Neuron (in vitro differentiated cells): ENCODE results near the gene NUDT6.
"Not testable (repeated sequence)": the region's sequence is repeated elsewhere in the genome, so short reads cannot be mapped to it uniquely, and the experiment has no call there.

Experiments used
- H2AFZ ChIP-seq: one replicate; pipeline ENCODE4 v1.6.1; 2013; ENCODE audit warnings: low read depth, mild to moderate bottlenecking, inconsistent platforms, low read length, moderate library complexity
- H3K27me3 ChIP-seq: one replicate; pipeline ENCODE4 v1.6.1; 2013; ENCODE audit warnings: low read length; ENCODE audit not compliant: insufficient read depth
- H3K36me3 ChIP-seq: one replicate; pipeline ENCODE4 v1.6.1; 2013; ENCODE audit warnings: low read length; ENCODE audit not compliant: insufficient read depth
- H3K4me1 ChIP-seq: one replicate; pipeline ENCODE4 v1.6.1; 2013; ENCODE audit warnings: low read length; ENCODE audit not compliant: insufficient read depth
- H3K4me3 ChIP-seq: 2 replicates; pipeline ENCODE4 v1.5.1; 2013; ENCODE audit warnings: mild to moderate bottlenecking, low read length, moderate library complexity
- H3K9me3 ChIP-seq: one replicate; pipeline ENCODE4 v1.6.1; 2013; ENCODE audit warnings: low read length

NUDT6 gene

DNA sequence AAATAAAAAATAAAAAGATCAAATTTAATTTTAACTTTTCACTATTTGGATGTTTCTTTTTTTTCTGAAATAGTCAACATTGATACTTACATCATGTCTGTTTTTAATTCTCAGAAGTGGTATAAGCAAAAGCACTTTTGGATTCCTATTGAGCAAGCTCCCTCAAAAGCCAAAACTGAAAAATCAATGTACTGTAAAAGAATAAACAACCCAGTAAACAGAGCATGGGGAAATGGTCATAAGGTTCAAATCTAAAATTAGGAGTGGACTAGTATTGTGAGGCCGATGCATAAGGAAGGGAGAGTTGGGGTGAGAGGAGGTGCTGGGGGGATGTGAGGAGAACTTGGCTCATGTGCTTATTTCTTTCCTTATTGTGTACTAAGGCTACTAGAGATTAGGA is 37.9 kb downstream of the NUDT6 start:
- H3K36me3 ChIP-seq, result peaks cover 29% of the 10 kb centered on the region
- no peaks in the 10 kb centered on the region for H3K4me1 ChIP-seq
- no peak overlapping the region for H3K4me3 ChIP-seq
- H3K27me3 ChIP-seq, result no peaks in the 10 kb centered on the region
- peaks cover 13% of the 10 kb centered on the region for H3K9me3 ChIP-seq
- no peak overlapping the region for H2AFZ ChIP-seq

- H3K27me3 ChIP-seq, result no peaks in the 10 kb centered on the region
- no peak overlapping the region for H3K4me3 ChIP-seq
- H3K36me3 ChIP-seq, result peaks cover 30% of the 10 kb centered on the region
- no peak overlapping the region for H2AFZ ChIP-seq
- H3K4me1 ChIP-seq, result no peaks in the 10 kb centered on the region
- H3K9me3 ChIP-seq, result peaks cover 16% of the 10 kb centered on the region
Measured at GRCh38 chr4:122882857-122883735, 39.3 kb downstream of the NUDT6 start.

GRCh38 chr4:122879001-122879400 is 43.4 kb downstream of the NUDT6 start:
- H2AFZ ChIP-seq, result no peak overlapping the region
- H3K4me3 ChIP-seq, result no peak overlapping the region
- H3K36me3 ChIP-seq, result peaks cover 32% of the 10 kb centered on the region
- peaks cover 13% of the 10 kb centered on the region for H3K9me3 ChIP-seq
- H3K4me1 ChIP-seq, result no peaks in the 10 kb centered on the region
- no peaks in the 10 kb centered on the region for H3K27me3 ChIP-seq

DNA sequence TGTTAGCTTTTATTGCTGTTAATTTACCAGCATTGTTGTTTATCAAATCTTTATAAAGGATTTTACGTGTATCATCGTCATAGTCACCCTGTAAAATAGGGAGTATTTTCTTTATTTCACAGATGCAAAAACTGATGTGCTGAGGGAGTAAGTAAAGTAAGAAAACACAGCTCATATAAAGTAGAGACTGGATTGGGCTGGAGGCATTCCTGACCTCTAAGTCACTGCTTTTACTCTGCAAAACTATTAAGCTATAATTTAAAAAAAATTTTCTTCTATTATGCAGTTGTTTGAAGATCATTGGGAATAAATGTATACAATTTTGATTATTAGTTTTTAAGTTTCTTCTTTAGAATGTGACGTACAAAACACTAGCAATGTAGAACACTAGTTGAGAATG is 45.9 kb downstream of the NUDT6 start:
- Histone ChIP-seq H2AFZ (no peak overlapping the region), H3K36me3 (peaks cover 26% of the 10 kb centered on the region), H3K9me3 (peaks cover 13% of the 10 kb centered on the region), H3K4me1 (no peaks in the 10 kb centered on the region), H3K27me3 (no peaks in the 10 kb centered on the region), H3K4me3 (no peak overlapping the region)

DNA sequence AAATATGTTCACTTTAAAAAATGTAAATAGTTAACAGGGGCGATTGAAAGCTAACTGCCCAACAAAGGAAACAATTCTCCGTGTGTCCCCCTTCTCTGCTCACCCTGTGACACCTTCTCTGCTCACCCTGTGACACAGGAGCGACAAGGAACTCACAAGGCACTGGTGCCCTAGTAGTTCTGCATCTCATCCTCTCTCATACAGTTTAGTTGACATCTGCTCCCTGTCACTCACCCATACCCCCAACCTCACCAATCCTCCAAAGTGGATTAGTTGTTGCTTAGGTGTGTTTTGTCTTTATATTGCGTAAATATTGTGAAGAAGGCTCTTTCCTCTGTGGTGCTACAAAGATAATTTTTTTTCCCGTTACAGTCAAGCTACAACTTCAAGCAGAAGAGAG is 46.4 kb downstream of the NUDT6 start:
- H3K4me3 ChIP-seq, result no peak overlapping the region
- H3K36me3 ChIP-seq, result peaks cover 24% of the 10 kb centered on the region
- H2AFZ ChIP-seq, result no peak overlapping the region
- H3K27me3 ChIP-seq, result no peaks in the 10 kb centered on the region
- H3K4me1 ChIP-seq, result no peaks in the 10 kb centered on the region
- H3K9me3 ChIP-seq, result peaks cover 12% of the 10 kb centered on the region

- Histone ChIP-seq H2AFZ (no peak overlapping the region), H3K4me3 (no peak overlapping the region), H3K9me3 (no peaks in the 10 kb centered on the region), H3K27me3 (no peaks in the 10 kb centered on the region), H3K36me3 (peaks cover 18% of the 10 kb centered on the region), H3K4me1 (no peaks in the 10 kb centered on the region)
Measured at GRCh38 chr4:122873821-122874593, 48.4 kb downstream of the NUDT6 start.

DNA sequence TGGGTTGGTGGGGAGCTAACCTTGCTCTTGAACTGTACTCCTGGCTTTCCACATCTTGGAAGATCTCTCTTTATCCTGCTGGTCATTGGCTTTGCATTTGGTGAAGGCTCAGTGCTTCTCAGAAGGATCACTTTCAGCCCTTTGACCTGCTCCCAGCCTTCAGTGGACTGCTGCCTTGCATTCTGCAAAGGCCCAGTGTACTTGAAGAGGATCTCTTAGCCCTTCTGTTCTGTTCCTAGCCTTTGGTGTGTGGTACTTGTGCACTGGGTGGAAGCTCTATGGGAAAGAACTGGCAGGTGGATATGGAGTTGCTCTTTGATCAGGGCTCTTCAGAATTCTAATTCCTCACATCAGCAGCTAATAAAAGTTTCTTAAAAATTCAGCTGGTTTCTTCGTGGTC is 49.3 kb downstream of the NUDT6 start:
- Histone ChIP-seq H3K27me3 (no peaks in the 10 kb centered on the region), H3K4me3 (no peak overlapping the region), H2AFZ (no peak overlapping the region)

GRCh38 chr4:122868235-122868634 is 54.2 kb downstream of the NUDT6 start:
- H3K36me3 ChIP-seq, H3K27me3 ChIP-seq, H2AFZ ChIP-seq, H3K4me1 ChIP-seq, H3K4me3 ChIP-seq, H3K9me3 ChIP-seq: not testable (repeated sequence)

More for the DNA sequence above, 49.3 kb downstream of the NUDT6 start:
- Histone ChIP-seq H3K9me3 (no peaks in the 10 kb centered on the region), H3K4me1 (no peaks in the 10 kb centered on the region), H3K36me3 (peaks cover 13% of the 10 kb centered on the region)

GRCh38 chr4:122865425-122865824 is 57.0 kb downstream of the NUDT6 start:
- Histone ChIP-seq H3K4me1 (peaks cover 3% of the 10 kb centered on the region), H3K4me3 (no peak overlapping the region), H2AFZ (no peak overlapping the region), H3K27me3 (no peaks in the 10 kb centered on the region), H3K9me3 (no peaks in the 10 kb centered on the region), H3K36me3 (no peaks in the 10 kb centered on the region)

DNA sequence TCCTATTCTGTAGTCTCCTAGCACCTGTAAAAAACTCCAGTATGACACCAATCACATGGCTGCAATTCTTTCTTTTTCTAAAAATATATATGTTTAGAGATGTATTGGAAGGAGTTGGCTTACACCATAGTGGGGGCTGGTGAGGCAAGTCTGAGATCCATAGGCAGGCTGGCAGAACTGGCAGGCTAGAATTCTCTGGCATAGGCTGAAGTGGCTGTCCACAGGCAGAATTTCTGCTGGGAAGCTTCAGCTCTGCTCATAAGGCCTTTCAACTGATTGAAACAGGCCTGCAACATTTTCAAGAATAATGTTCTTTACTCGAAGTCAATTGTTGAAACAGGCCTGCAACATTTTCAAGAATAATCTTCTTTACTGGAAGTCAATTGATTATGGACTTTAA is 58.8 kb downstream of the NUDT6 start:
- Histone ChIP-seq H3K36me3 (no peaks in the 10 kb centered on the region), H3K4me3 (no peak overlapping the region), H3K4me1 (peaks cover 3% of the 10 kb centered on the region), H3K9me3 (no peaks in the 10 kb centered on the region), H2AFZ (no peak overlapping the region), H3K27me3 (no peaks in the 10 kb centered on the region)

DNA sequence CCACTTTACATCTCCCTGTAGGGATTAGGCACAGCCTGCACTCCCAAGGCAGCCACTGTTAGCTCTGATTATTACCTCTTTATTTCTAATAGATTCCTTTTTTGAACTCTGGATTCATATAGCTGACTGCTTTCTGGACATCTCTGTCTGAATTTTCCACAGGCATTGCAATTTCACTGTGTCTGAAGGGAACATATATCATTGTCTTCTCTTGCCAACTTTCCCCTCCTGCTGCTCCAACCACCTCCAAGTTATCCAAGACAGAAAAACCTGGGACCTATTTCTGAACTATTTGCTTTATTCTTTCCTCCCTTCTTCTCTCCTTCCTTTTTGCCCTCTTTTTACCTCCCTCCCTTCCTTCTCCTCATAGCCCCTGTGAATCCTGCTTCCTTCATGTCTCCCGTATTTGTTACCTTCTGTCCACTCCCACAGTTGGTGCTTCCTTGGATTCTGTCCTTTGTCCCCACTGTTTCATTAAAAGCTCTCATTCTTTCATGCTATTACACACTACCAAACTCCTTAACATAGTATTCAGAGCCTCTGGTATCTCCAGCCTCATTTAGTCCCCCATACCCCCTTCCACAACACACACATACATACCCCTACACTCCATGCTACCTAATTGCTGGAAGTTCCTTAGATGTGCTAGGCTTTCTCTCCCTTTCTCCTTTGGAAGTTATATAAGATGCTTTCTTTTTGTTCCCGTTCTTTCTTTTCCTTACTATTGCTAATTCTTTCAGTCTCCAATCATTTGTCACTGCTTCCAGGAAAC is 61.0 kb downstream of the NUDT6 start:
- no peak overlapping the region for H3K4me3 ChIP-seq
- H3K9me3 ChIP-seq, result no peaks in the 10 kb centered on the region
- H3K36me3 ChIP-seq, result no peaks in the 10 kb centered on the region
- H3K27me3 ChIP-seq, result no peaks in the 10 kb centered on the region
- H2AFZ ChIP-seq, result no peak overlapping the region
- H3K4me1 ChIP-seq, result peaks cover 3% of the 10 kb centered on the region

- no peaks in the 10 kb centered on the region for H3K27me3 ChIP-seq
- no peak overlapping the region for H3K4me3 ChIP-seq
- H3K9me3 ChIP-seq, result no peaks in the 10 kb centered on the region
- H2AFZ ChIP-seq, result no peak overlapping the region
- peaks cover 3% of the 10 kb centered on the region for H3K4me1 ChIP-seq
- no peaks in the 10 kb centered on the region for H3K36me3 ChIP-seq
Measured at GRCh38 chr4:122858705-122859104, 63.7 kb downstream of the NUDT6 start.

- Histone ChIP-seq H2AFZ (no peak overlapping the region), H3K27me3 (no peaks in the 10 kb centered on the region), H3K4me1 (peaks cover 3% of the 10 kb centered on the region), H3K4me3 (no peak overlapping the region), H3K9me3 (no peaks in the 10 kb centered on the region), H3K36me3 (no peaks in the 10 kb centered on the region)
Measured at GRCh38 chr4:122857160-122857559, 65.2 kb downstream of the NUDT6 start.
